Gastrocnemius medialis (tissue), 4 donors: ENCODE data around the gene GNAI1.

Experiments
- CTCF ChIP-seq, 5 experiments: fragments of 450-650 bp in 3 of 5; fragments of 200-600 bp in 2 of 5; sonication (generic) in 2 of 5; IDR thresholded peaks in 4 of 5; conservative IDR thresholded peaks in 1 of 5; 1 replicate in 4 of 5; 2 replicates in 1 of 5; pipeline ENCODE4 v1.5.1; 2016 to 2019; ENCODE audit warnings: antibody characterized with exemption in 5 of 5, mild to moderate bottlenecking in 3 of 5, moderate library complexity in 3 of 5
- POLR2A ChIP-seq, 2 donors: fragments of 450-650 bp; IDR thresholded peaks; one replicate each; pipeline ENCODE4 v1.6.1; 2017; ENCODE audit warnings: antibody characterized with exemption in 2 of 2, mild to moderate bottlenecking in 2 of 2, moderate library complexity in 2 of 2

DNA sequence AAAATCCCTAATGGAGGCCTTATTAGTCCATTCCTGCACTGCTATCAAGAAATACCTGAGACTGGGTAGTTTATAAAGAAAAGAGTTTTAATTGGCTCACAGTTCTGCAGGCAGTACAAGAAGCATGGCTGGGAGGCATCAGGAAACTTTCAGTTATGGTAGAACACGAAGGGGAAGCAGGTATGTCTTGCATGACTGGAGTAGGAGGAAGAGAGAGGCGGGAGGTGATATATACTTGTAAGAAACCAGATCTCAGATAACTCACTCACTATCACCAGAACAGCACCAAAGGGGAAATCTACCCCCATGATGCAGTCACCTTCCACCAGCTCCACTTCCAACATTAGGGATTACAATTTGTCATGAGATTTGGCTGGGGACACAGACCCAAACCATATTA lies 35.8 kb downstream of the GNAI1 start:
- TF ChIP-seq CTCF (IDR thresholded peaks at IDR 0.05 in 4 of 5, conservative IDR thresholded peaks at IDR 0.05 in 1 of 5), result no peak
- no peak for TF ChIP-seq POLR2A (IDR thresholded peaks at IDR 0.05)
